HL-60 (cell line): ENCODE results near the gene ROMO1.

Experiments
- GABPA ChIP-seq: IDR thresholded peaks from 2 replicates; pipeline ENCODE4 v1.6.1; 2012; ENCODE audit warnings: low read depth
- TF ChIP-seq, protein P1 (sequence below): IDR thresholded peaks from one replicate; pipeline ENCODE4 v1.5.1; 2011; ENCODE audit warnings: low read length, control low read depth, inconsistent platforms; ENCODE audit not compliant: insufficient read depth

DNA sequence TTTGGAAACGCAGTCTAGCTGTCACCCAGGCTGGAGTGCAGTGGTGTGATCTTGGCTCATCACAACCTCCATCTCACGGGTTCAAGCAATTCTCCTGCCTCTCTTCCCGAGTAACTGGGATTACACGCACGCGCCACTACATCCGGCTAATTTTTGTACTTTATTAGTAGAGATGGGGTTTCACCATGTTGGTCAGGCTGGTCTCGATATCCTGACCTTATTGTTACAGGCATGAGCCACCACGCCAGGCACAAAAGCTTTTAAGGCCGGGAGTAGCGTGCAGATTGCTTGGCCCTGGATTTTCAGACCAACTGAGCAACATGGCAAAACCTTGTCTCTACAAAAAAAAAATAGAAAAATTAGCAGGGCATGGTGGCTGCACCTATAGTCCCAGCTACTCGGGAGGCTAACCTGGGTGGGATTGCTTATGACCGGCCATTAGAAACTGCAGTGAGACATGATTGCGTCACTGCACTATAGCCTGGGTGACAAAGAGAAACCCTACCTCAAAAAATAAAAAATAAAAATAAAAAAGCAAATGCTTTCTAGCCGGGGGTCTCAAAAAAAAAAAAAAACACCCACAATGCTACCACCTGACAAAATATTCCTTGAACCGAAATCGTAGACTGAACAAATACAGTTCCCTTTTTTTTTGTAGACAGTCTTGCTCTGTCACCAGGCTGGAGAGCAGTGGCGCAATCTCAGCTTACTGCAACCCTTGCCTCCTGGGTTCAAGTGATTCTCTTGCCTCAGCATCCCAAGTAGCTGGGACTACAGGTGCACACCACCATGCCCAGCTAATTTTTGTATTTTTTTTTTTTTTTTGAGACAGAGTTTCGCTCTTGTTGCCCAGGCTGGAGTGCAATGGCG is 27.9 kb downstream of the ROMO1 start:
- TF ChIP-seq, protein P1, sequence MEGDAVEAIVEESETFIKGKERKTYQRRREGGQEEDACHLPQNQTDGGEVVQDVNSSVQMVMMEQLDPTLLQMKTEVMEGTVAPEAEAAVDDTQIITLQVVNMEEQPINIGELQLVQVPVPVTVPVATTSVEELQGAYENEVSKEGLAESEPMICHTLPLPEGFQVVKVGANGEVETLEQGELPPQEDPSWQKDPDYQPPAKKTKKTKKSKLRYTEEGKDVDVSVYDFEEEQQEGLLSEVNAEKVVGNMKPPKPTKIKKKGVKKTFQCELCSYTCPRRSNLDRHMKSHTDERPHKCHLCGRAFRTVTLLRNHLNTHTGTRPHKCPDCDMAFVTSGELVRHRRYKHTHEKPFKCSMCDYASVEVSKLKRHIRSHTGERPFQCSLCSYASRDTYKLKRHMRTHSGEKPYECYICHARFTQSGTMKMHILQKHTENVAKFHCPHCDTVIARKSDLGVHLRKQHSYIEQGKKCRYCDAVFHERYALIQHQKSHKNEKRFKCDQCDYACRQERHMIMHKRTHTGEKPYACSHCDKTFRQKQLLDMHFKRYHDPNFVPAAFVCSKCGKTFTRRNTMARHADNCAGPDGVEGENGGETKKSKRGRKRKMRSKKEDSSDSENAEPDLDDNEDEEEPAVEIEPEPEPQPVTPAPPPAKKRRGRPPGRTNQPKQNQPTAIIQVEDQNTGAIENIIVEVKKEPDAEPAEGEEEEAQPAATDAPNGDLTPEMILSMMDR, result no peak
- TF ChIP-seq GABPA, result no peak
